ENCODE results near the gene FAM78B. TPM values are rescaled to one million over a fixed set of nuclear protein-coding genes. Genes with fewer than 3 reads are reported as not detected.

The FAM78B gene
- total RNA-seq, 1 experiment from 2014 or later = 1.1 TPM

DNA sequence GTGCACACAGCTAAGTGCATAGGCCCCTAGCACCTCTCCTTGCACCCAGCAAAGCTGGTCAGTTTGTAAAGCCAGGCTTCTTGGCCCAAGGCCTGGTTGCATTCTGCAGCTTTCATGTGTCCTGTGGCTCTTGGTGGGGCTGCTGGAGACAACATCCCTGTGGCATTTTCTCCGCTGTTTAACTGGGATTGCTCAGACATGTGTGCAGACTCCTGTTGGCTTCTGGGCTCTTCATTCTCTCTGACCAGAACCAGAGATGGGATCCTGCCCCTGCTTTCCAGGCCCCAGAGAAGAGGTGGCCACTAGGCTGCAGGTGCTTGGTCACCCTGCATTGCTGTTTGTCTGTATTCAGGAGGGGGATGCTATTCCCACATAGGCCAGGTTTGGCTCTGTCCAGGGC is 50.8 kb downstream of the FAM78B start:
- no peaks in the 10 kb centered on the region for H3K9me3 Mint-ChIP-seq (ENCODE audit: unreplicated experiment)
- no peaks in the 10 kb centered on the region for H3K27me3 Mint-ChIP-seq (ENCODE audit: insufficient read depth, unreplicated experiment)
- no peaks in the 10 kb centered on the region for H3K4me1 Mint-ChIP-seq (ENCODE audit: insufficient read depth, unreplicated experiment)
- no peaks in the 10 kb centered on the region for H3K36me3 Mint-ChIP-seq (ENCODE audit: insufficient read depth, unreplicated experiment)
- TF ChIP-seq, protein P1, sequence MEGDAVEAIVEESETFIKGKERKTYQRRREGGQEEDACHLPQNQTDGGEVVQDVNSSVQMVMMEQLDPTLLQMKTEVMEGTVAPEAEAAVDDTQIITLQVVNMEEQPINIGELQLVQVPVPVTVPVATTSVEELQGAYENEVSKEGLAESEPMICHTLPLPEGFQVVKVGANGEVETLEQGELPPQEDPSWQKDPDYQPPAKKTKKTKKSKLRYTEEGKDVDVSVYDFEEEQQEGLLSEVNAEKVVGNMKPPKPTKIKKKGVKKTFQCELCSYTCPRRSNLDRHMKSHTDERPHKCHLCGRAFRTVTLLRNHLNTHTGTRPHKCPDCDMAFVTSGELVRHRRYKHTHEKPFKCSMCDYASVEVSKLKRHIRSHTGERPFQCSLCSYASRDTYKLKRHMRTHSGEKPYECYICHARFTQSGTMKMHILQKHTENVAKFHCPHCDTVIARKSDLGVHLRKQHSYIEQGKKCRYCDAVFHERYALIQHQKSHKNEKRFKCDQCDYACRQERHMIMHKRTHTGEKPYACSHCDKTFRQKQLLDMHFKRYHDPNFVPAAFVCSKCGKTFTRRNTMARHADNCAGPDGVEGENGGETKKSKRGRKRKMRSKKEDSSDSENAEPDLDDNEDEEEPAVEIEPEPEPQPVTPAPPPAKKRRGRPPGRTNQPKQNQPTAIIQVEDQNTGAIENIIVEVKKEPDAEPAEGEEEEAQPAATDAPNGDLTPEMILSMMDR (IDR thresholded peaks at IDR 0.05; ENCODE audit: unreplicated experiment) = no peak
- no peak overlapping the region for H3K4me3 Mint-ChIP-seq (ENCODE audit: unreplicated experiment)
- no peak overlapping the region for H3K27ac Mint-ChIP-seq (ENCODE audit: low read depth, unreplicated experiment)
- CTCF ChIA-PET = interaction anchor here (0.8 kb wide), 1 partner anchor 34 kb away, joined by 3 read pairs; no protein-coding TSS in a partner anchor
- intact Hi-C loops (cut with micrococcal nuclease) = no loop called here
- no TSS peak for BruUV-seq (replicated peaks)
- no peak for DNase-seq (ENCODE audit: unreplicated experiment)
- POLR2A ChIA-PET = no interaction called here

DNA sequence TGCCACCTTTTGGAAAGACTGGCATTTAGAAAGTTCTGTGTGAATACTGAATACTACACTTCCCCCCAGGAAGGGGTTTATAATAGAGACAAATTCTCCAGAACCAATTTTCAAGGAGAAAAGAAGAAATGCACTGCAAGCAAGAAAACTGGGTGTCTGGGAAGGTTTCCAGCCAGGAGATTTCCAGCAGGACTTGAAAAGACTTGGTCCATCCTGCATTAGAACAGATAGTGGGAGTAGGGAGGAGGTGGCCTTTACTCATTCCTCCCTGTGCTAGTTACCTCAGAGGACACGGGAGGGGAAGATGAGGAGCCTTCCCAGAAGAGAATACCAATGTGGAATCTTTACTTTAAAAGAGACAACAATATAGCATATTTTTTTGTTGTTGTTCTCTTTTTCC is 52.4 kb downstream of the FAM78B start:
- Mint-ChIP-seq H3K4me3 (ENCODE audit: unreplicated experiment) (no peak overlapping the region), H3K27ac (ENCODE audit: low read depth, unreplicated experiment) (no peak overlapping the region), H3K27me3 (ENCODE audit: insufficient read depth, unreplicated experiment) (no peaks in the 10 kb centered on the region), H3K36me3 (ENCODE audit: insufficient read depth, unreplicated experiment) (no peaks in the 10 kb centered on the region), H3K9me3 (ENCODE audit: unreplicated experiment) (no peaks in the 10 kb centered on the region), H3K4me1 (ENCODE audit: insufficient read depth, unreplicated experiment) (no peaks in the 10 kb centered on the region)
- no TSS peak for BruUV-seq (replicated peaks)
- DNase-seq (ENCODE audit: unreplicated experiment) = no peak
- POLR2A ChIA-PET = no interaction called here
- CTCF ChIA-PET = interaction anchor here (0.6 to 0.7 kb wide), 3 partner anchors 106 to 719 kb away, joined by 3 to 4 read pairs (median 3); no protein-coding TSS in a partner anchor
- intact Hi-C loops (cut with micrococcal nuclease) = no loop called here
- TF ChIP-seq, protein P1 (IDR thresholded peaks at IDR 0.05; ENCODE audit: unreplicated experiment) = no peak

DNA sequence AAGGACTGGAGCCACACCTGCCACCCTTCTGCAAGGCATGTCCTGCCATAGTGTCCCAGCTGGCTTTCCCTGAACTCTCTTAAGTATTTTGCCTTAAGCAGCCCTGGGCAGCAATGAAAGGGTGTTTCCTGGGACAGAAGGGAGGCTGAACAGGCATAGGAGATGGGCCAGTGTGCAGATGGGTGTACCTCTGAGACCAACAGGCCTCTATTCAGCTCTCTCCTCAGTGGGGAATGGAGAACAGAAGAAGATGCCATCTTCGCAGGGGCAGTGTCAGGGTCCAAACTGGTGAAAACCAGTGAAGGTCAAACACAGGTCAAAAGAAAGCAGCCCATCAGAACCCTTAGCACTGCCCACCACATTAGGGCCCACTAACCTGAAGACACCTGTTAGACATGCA is 53.2 kb downstream of the FAM78B start:
- TF ChIP-seq, protein P1 (IDR thresholded peaks at IDR 0.05; ENCODE audit: unreplicated experiment) = no peak

DNA sequence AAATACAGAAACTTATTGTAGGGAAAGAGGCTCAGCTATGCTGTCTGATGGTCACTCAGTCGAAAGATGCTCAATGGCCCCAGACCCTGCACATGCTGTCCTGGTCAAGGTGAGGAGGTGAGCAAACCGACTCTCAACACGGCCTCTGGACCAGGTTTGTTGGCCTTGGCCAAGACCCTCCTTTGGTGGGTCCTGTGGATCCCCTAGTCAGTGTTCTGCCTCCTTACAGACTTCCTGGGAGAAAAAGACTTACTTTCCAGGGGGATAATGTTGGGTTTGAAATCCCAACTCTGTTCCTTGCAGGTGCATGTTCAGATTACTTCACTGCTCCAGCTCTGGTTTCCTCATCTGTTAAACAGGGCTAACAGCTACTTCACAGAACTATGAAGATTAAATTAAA is 53.8 kb downstream of the FAM78B start:
- BruUV-seq (replicated peaks) = no TSS peak
- H3K36me3 Mint-ChIP-seq (ENCODE audit: insufficient read depth, unreplicated experiment) = no peaks in the 10 kb centered on the region
- no peak overlapping the region for H3K4me3 Mint-ChIP-seq (ENCODE audit: unreplicated experiment)
- no peak overlapping the region for H3K27ac Mint-ChIP-seq (ENCODE audit: low read depth, unreplicated experiment)
- H3K9me3 Mint-ChIP-seq (ENCODE audit: unreplicated experiment) = no peaks in the 10 kb centered on the region
- H3K27me3 Mint-ChIP-seq (ENCODE audit: insufficient read depth, unreplicated experiment) = no peaks in the 10 kb centered on the region
- DNase-seq (ENCODE audit: unreplicated experiment) = no peak
- no peaks in the 10 kb centered on the region for H3K4me1 Mint-ChIP-seq (ENCODE audit: insufficient read depth, unreplicated experiment)
- intact Hi-C loops (cut with micrococcal nuclease) = no loop called here
- TF ChIP-seq, protein P1 (IDR thresholded peaks at IDR 0.05; ENCODE audit: unreplicated experiment) = no peak
- ChIA-PET POLR2A (no interaction called here), CTCF (interaction anchor here (0.5 to 1.0 kb wide), 2 partner anchors 12 to 35 kb away, joined by 3 to 4 read pairs; no protein-coding TSS in a partner anchor)

More for the DNA sequence above, 53.2 kb downstream of the FAM78B start:
- H3K9me3 Mint-ChIP-seq (ENCODE audit: unreplicated experiment) = no peaks in the 10 kb centered on the region
- BruUV-seq (replicated peaks) = no TSS peak
- H3K4me1 Mint-ChIP-seq (ENCODE audit: insufficient read depth, unreplicated experiment) = no peaks in the 10 kb centered on the region
- no peak overlapping the region for H3K4me3 Mint-ChIP-seq (ENCODE audit: unreplicated experiment)
- no peaks in the 10 kb centered on the region for H3K27me3 Mint-ChIP-seq (ENCODE audit: insufficient read depth, unreplicated experiment)
- ChIA-PET POLR2A (no interaction called here), CTCF (interaction anchor here (0.5 to 1.0 kb wide), 2 partner anchors 11 to 34 kb away, joined by 3 to 4 read pairs; no protein-coding TSS in a partner anchor)
- no peak overlapping the region for H3K27ac Mint-ChIP-seq (ENCODE audit: low read depth, unreplicated experiment)
- no peak for DNase-seq (ENCODE audit: unreplicated experiment)
- H3K36me3 Mint-ChIP-seq (ENCODE audit: insufficient read depth, unreplicated experiment) = no peaks in the 10 kb centered on the region
- intact Hi-C loops (cut with micrococcal nuclease) = no loop called here
